Suprapubic skin (tissue), 4 donors: ENCODE results near the gene MYO7B. TPM values are rescaled to one million over a fixed set of nuclear protein-coding genes. Genes with fewer than 3 reads are reported as not detected.

ENCODE experiments used
- DNase-seq, 2 donors: peaks; one replicate each; pipeline ENCODE4 v3.0.0-alpha.2; 2019; ENCODE audit warnings: low spot score in 2 of 2
- H3K27ac ChIP-seq: fragments of 200-600 bp; sonication (generic); one replicate; pipeline ENCODE4 v1.5.1; 2019
- H3K27me3 ChIP-seq: fragments of 200-600 bp; sonication (generic); one replicate; pipeline ENCODE4 v1.5.1; 2019
- H3K36me3 ChIP-seq: fragments of 200-600 bp; sonication (generic); one replicate; pipeline ENCODE4 v1.5.1; 2019
- H3K4me1 ChIP-seq: fragments of 200-600 bp; sonication (generic); one replicate; pipeline ENCODE4 v1.5.1; 2019
- H3K4me3 ChIP-seq: fragments of 200-600 bp; sonication (generic); one replicate; pipeline ENCODE4 v1.5.1; 2019; ENCODE audit warnings: mild to moderate bottlenecking
- H3K9me3 ChIP-seq: fragments of 200-600 bp; sonication (generic); one replicate; pipeline ENCODE4 v1.5.1; 2019
- CTCF ChIP-seq, 2 donors: fragments of 200-600 bp in 1 of 2; fragments of 450-650 bp in 1 of 2; sonication (generic) in 1 of 2; IDR thresholded peaks; one replicate each; pipeline ENCODE4 v1.5.1; 2016 to 2019; ENCODE audit warnings: antibody characterized with exemption in 2 of 2, mild to moderate bottlenecking in 1 of 2, moderate library complexity in 1 of 2
- EP300 ChIP-seq: sonication (generic); formaldehyde crosslinking; IDR thresholded peaks from one replicate; pipeline ENCODE4 v1.6.1; 2017; ENCODE audit warnings: antibody characterized with exemption
- POLR2A ChIP-seq, 2 donors: fragments of 450-650 bp; IDR thresholded peaks; one replicate each; pipeline ENCODE4 v1.6.1; 2017; ENCODE audit warnings: antibody characterized with exemption in 2 of 2, mild to moderate bottlenecking in 2 of 2, moderate library complexity in 2 of 2
- POLR2AphosphoS5 ChIP-seq, 3 donors: sonication (generic); formaldehyde crosslinking; IDR thresholded peaks; one replicate each; pipeline ENCODE4 v1.6.1; 2017; ENCODE audit warnings: antibody characterized with exemption in 3 of 3
- WGBS: methylation state at CpG from one replicate; pipeline ENCODE4 v1.1.5; 2018; 5-methylcytosine and 5-hydroxymethylcytosine counted together
- total RNA-seq, 4 donors: library from RNA; depleted of rRNA; stranded (reverse); fragments of >200 nt; gene quantifications; one replicate each; pipeline ENCODE4 v1.1.0, GENCODE V29; 2016

Gene MYO7B
- total RNA-seq, 4 donors from 2014 or later: 0.72 to 4.7 (median 3.6) TPM

- no peaks in the 10 kb centered on the region for H3K9me3 ChIP-seq
- TF ChIP-seq POLR2A (IDR thresholded peaks at IDR 0.05) (no peak), EP300 (no peak), CTCF (IDR thresholded peaks at IDR 0.05) (no peak), POLR2AphosphoS5 (IDR thresholded peaks at IDR 0.05) (no peak)
- H3K36me3 ChIP-seq: no peaks in the 10 kb centered on the region
- peaks cover 15% of the 10 kb centered on the region for H3K27me3 ChIP-seq
- peaks cover 37% of the 10 kb centered on the region for H3K4me1 ChIP-seq
- WGBS: 75% methylated on average over 7 of the region's 14 CpGs
- H3K4me3 ChIP-seq: peak overlapping the region; percentile 75
- H3K27ac ChIP-seq: peak overlapping the region; percentile 86
- DNase-seq: peak in 1 of 2 donors; percentile 67
Measured at GRCh38 chr2:127671557-127672302, 136.2 kb downstream of the MYO7B start.

- no peak for TF ChIP-seq EP300
- TF ChIP-seq POLR2AphosphoS5 (IDR thresholded peaks at IDR 0.05): no peak
- TF ChIP-seq CTCF (IDR thresholded peaks at IDR 0.05): no peak
- TF ChIP-seq POLR2A (IDR thresholded peaks at IDR 0.05): no peak
- Histone ChIP-seq H3K27ac (peak overlapping the region; percentile 86), H3K36me3 (no peaks in the 10 kb centered on the region), H3K9me3 (no peaks in the 10 kb centered on the region), H3K27me3 (peaks cover 16% of the 10 kb centered on the region), H3K4me3 (peak overlapping the region; percentile 75), H3K4me1 (peaks cover 37% of the 10 kb centered on the region)
- 60% methylated on average over 20 of the region's 20 CpGs for WGBS
- DNase-seq: peak in 1 of 2 donors; percentile 64
Measured at GRCh38 chr2:127672341-127673224, 137.1 kb downstream of the MYO7B start.

- DNase-seq: peak in 1 of 2 donors; percentile 63
- WGBS: 69% methylated on average over 10 of the region's 17 CpGs
- Histone ChIP-seq H3K9me3 (no peaks in the 10 kb centered on the region), H3K27ac (peak overlapping the region; percentile 86), H3K36me3 (no peaks in the 10 kb centered on the region), H3K4me1 (peaks cover 37% of the 10 kb centered on the region), H3K4me3 (peak overlapping the region; percentile 75), H3K27me3 (peaks cover 16% of the 10 kb centered on the region)
- TF ChIP-seq POLR2AphosphoS5 (IDR thresholded peaks at IDR 0.05) (no peak), CTCF (IDR thresholded peaks at IDR 0.05) (no peak), POLR2A (IDR thresholded peaks at IDR 0.05) (no peak), EP300 (no peak)
Measured at GRCh38 chr2:127673291-127674069, 138.0 kb downstream of the MYO7B start.

GRCh38 chr2:127674241-127675209, 139.0 kb downstream of the MYO7B start:
- peaks cover 16% of the 10 kb centered on the region for H3K27me3 ChIP-seq
- peaks cover 37% of the 10 kb centered on the region for H3K4me1 ChIP-seq
- peak overlapping the region; percentile 75 for H3K4me3 ChIP-seq
- DNase-seq: peak in 1 of 2 donors; percentile 65
- peak overlapping the region; percentile 86 for H3K27ac ChIP-seq
- H3K9me3 ChIP-seq: no peaks in the 10 kb centered on the region
- no peaks in the 10 kb centered on the region for H3K36me3 ChIP-seq
- WGBS: 7% methylated on average over 11 of the region's 72 CpGs
- TF ChIP-seq POLR2AphosphoS5 (IDR thresholded peaks at IDR 0.05): no peak
- no peak for TF ChIP-seq EP300
- TF ChIP-seq POLR2A (IDR thresholded peaks at IDR 0.05): no peak
- TF ChIP-seq CTCF (IDR thresholded peaks at IDR 0.05): no peak
